ENCODE measurements around the gene BNC2.

DNA sequence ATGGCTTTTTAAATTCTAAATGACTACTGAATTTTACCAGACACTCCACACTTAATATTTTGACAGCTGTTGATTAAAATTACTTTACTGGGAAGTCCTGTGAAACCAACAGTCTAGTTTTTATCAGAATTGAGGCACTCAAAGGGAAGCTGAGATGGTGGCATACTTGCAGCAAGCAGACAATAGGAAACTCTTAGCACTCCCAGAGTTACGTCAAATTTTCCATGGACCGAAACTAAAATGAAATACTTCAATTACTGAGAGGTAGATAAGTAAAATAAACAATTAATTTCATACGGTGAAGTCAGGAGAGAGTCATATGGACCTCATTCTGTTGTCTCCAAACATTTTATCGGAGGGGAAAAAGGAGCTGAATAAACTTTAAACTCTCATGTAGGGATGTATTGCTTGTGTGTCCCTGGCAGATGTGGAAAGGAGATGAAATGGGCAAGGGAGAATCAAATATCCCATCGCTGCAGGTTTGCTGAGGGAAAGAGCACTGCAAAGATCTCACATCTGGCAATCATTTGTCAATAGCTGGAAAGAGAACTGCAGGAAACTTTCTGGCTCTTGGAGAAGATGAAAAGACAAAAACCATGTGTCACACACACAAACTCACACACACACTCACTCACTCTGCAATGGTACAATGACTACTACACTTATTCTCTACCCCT, 189.4 kb downstream of the BNC2 start:
- TF ChIP-seq, protein P1, sequence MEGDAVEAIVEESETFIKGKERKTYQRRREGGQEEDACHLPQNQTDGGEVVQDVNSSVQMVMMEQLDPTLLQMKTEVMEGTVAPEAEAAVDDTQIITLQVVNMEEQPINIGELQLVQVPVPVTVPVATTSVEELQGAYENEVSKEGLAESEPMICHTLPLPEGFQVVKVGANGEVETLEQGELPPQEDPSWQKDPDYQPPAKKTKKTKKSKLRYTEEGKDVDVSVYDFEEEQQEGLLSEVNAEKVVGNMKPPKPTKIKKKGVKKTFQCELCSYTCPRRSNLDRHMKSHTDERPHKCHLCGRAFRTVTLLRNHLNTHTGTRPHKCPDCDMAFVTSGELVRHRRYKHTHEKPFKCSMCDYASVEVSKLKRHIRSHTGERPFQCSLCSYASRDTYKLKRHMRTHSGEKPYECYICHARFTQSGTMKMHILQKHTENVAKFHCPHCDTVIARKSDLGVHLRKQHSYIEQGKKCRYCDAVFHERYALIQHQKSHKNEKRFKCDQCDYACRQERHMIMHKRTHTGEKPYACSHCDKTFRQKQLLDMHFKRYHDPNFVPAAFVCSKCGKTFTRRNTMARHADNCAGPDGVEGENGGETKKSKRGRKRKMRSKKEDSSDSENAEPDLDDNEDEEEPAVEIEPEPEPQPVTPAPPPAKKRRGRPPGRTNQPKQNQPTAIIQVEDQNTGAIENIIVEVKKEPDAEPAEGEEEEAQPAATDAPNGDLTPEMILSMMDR (IDR thresholded peaks at IDR 0.05): no peak
- TF ChIP-seq POLR2A (IDR thresholded peaks at IDR 0.05): no peak
